Measurements from ENCODE around the gene MYH11. TPM values are rescaled to one million over a fixed set of nuclear protein-coding genes. Genes with fewer than 3 reads are reported as not detected.
"Not testable (repeated sequence)": the region's sequence is repeated elsewhere in the genome, so short reads cannot be mapped to it uniquely, and the experiment has no call there.

The MYH11 gene
- total and polyA plus RNA-seq, 2 of the 13 experiments (the other 11 are each of a cell fraction or from before 2014, with no cell fraction given) = not detected

- no peak for TF ChIP-seq ZNF136 (CRISPR knock-in tag; IDR thresholded peaks at IDR 0.05; ENCODE audit: low read depth)
These were observed 196.6 kb downstream of the MYH11 start (continued) for GRCh38 chr16:15660203-15660601.

- H3K4me2 ChIP-seq (ENCODE audit: low read depth, low read length) = no peak overlapping the region
- POLR2A ChIA-PET = interaction anchor here (5.2 kb wide), 1 partner anchor 15 kb away, joined by 36 read pairs; the partner anchor contains the start of gene MARF1
- H3K4me1 ChIP-seq (ENCODE audit: insufficient read depth, low read length) = peaks cover 37% of the 10 kb centered on the region
- H4K20me1 ChIP-seq (ENCODE audit: insufficient read depth, low read length) = peaks cover 14% of the 10 kb centered on the region; the same call in 1 of the 2 replicates
- H3K4me3 ChIP-seq (replicated peaks in 1 of 3; ENCODE audit: insufficient read depth in 1 of 3, low read depth in 2 of 3, low read length in 3 of 3) = no peak overlapping the region
- no peak overlapping the region for H2AFZ ChIP-seq (ENCODE audit: low read length)
- ATAC-seq (no peak), DNase-seq (ENCODE audit: low spot score) (no peak), FAIRE-seq (no peak)
- H3K79me2 ChIP-seq (ENCODE audit: insufficient read depth, low read length) = peaks cover 79% of the 10 kb centered on the region
- in situ Hi-C loops (cut with HindIII; ENCODE audit: extremely low pct_ligation_motif_present, low pct_unique_long_range_greater_than_20kb) (no loop called here), intact Hi-C loops (cut with micrococcal nuclease; ENCODE audit: unreplicated experiment) (no loop called here)
- peak; percentile 56; the same call in 1 of the 2 replicates for TF ChIP-seq ZNF121 (CRISPR knock-in tag; IDR thresholded peaks at IDR 0.05)
- no peak for TF ChIP-seq THAP7 (CRISPR knock-in tag; IDR thresholded peaks at IDR 0.05)
- no peak overlapping the region for H3K27ac ChIP-seq (ENCODE audit: extremely low read length, insufficient read depth, low read length)
- CTCF ChIA-PET (ENCODE audit: low intra/inter-chr PET ratio, low total read pairs) = no interaction called here
- H3K27me3 ChIP-seq (ENCODE audit: control insufficient read depth in 1 of 2, insufficient read depth in 2 of 2, low read length in 2 of 2) = no peaks in the 10 kb centered on the region
- BruUV-seq (replicated peaks) = no TSS peak
- H3K36me3 ChIP-seq (replicated peaks in 1 of 2; ENCODE audit: control insufficient read depth in 1 of 2, insufficient read depth in 2 of 2, low read length in 2 of 2) = peaks cover 13 to 20% of the 10 kb centered on the region in 2 experiments; a peak in 4 of 5 replicates
- no peak overlapping the region for H3K9ac ChIP-seq (ENCODE audit: insufficient read depth, low read depth, low read length)
- 98% methylated on average over 5 of the region's 5 CpGs for whole genome bisulfite sequencing (ENCODE audit: low lambda C conversion rate)
- H3K9me3 ChIP-seq (ENCODE audit: low read length) = no peaks in the 10 kb centered on the region
These were observed 198.3 kb downstream of the MYH11 start for GRCh38 chr16:15658556-15658955.

GRCh38 chr16:15658149-15658548, 198.7 kb downstream of the MYH11 start:
- 0 out of 2 replicates have a peak, but pooled peaks have one; percentile 22 for TF ChIP-seq SRY (CRISPR knock-in tag; IDR thresholded peaks at IDR 0.05)
- TF ChIP-seq MBNL3 (CRISPR knock-in tag; conservative IDR thresholded peaks at IDR 0.05) = no peak
- peak; percentile 56; the same call in 1 of the 2 replicates for TF ChIP-seq SP4 (CRISPR knock-in tag; IDR thresholded peaks at IDR 0.05)
- Histone ChIP-seq H4K20me1 (ENCODE audit: insufficient read depth, low read length) (peaks cover 15% of the 10 kb centered on the region; the same call in 1 of the 2 replicates), H3K27me3 (ENCODE audit: control insufficient read depth in 1 of 2, insufficient read depth in 2 of 2, low read length in 2 of 2) (no peaks in the 10 kb centered on the region), H2AFZ (ENCODE audit: low read length) (no peak overlapping the region), H3K9me3 (ENCODE audit: low read length) (no peaks in the 10 kb centered on the region), H3K4me1 (ENCODE audit: insufficient read depth, low read length) (peaks cover 41% of the 10 kb centered on the region), H3K36me3 (replicated peaks in 1 of 2; ENCODE audit: control insufficient read depth in 1 of 2, insufficient read depth in 2 of 2, low read length in 2 of 2) (peaks cover 13 to 20% of the 10 kb centered on the region in 2 experiments; a peak in 4 of 5 replicates), H3K27ac (ENCODE audit: extremely low read length, insufficient read depth, low read length) (no peak overlapping the region), H3K9ac (ENCODE audit: insufficient read depth, low read depth, low read length) (no peak overlapping the region), H3K79me2 (ENCODE audit: insufficient read depth, low read length) (peaks cover 83% of the 10 kb centered on the region), H3K4me2 (ENCODE audit: low read depth, low read length) (no peak overlapping the region), H3K4me3 (replicated peaks in 1 of 3; ENCODE audit: insufficient read depth in 1 of 3, low read depth in 2 of 3, low read length in 3 of 3) (no peak overlapping the region)
- FAIRE-seq (no peak), ATAC-seq (peak; percentile 23; the same call in 1 of the 3 replicates), DNase-seq (ENCODE audit: low spot score) (no peak)
- ChIA-PET POLR2A (interaction anchor here (0.8 to 5.2 kb wide), 2 partner anchors 15 to 82 kb away, joined by 5 to 36 read pairs; partner anchors contain the start of gene MARF1), CTCF (ENCODE audit: low intra/inter-chr PET ratio, low total read pairs) (no interaction called here)
- WGBS (ENCODE audit: low lambda C conversion rate) = 93% methylated on average over 6 of the region's 6 CpGs
- no TSS peak for BruUV-seq (replicated peaks)
- in situ Hi-C loops (cut with HindIII; ENCODE audit: extremely low pct_ligation_motif_present, low pct_unique_long_range_greater_than_20kb) = no loop called here
- intact Hi-C loops (cut with micrococcal nuclease; ENCODE audit: unreplicated experiment) = no loop called here

DNA sequence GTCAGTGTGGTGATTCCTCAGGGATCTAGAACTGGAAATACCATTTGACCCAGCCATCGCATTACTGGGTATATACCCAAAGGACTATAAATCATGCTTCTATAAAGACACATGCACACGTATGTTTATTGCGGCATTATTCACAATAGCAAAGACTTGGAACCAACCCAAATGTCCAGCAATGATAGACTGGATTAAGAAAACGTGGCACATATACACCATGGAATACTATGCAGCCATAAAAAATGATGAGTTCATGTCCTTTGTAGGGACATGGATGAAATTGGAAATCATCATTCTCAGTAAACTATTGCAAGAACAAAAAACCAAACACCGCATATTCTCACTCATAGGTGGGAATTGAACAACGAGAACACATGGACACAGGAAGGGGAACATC, 201.3 kb downstream of the MYH11 start:
- POLR2A ChIA-PET = interaction anchor here (4.1 kb wide), 1 partner anchor 12 kb away, joined by 22 read pairs; the partner anchor contains the start of gene MARF1
- FAIRE-seq = not testable (repeated sequence)

More for the DNA sequence above, 201.3 kb downstream of the MYH11 start:
- DNase-seq (ENCODE audit: low spot score); H2AFZ ChIP-seq (ENCODE audit: low read length); intact Hi-C loops (cut with micrococcal nuclease; ENCODE audit: unreplicated experiment); CTCF ChIA-PET (ENCODE audit: low intra/inter-chr PET ratio, low total read pairs); H3K9me3 ChIP-seq (ENCODE audit: low read length); H3K9ac ChIP-seq (ENCODE audit: insufficient read depth, low read depth, low read length); H3K4me2 ChIP-seq (ENCODE audit: low read depth, low read length); H3K36me3 ChIP-seq (replicated peaks in 1 of 2; ENCODE audit: control insufficient read depth in 1 of 2, insufficient read depth in 2 of 2, low read length in 2 of 2); H3K27ac ChIP-seq (ENCODE audit: extremely low read length, insufficient read depth, low read length); BruUV-seq (replicated peaks); H3K4me3 ChIP-seq (replicated peaks in 1 of 3; ENCODE audit: insufficient read depth in 1 of 3, low read depth in 2 of 3, low read length in 3 of 3); H3K27me3 ChIP-seq (ENCODE audit: control insufficient read depth in 1 of 2, insufficient read depth in 2 of 2, low read length in 2 of 2); in situ Hi-C loops (cut with HindIII; ENCODE audit: extremely low pct_ligation_motif_present, low pct_unique_long_range_greater_than_20kb); ATAC-seq: not testable (repeated sequence)
- H3K79me2 ChIP-seq (ENCODE audit: insufficient read depth, low read length) = peaks cover 88% of the 10 kb centered on the region
- peaks cover 62% of the 10 kb centered on the region for H3K4me1 ChIP-seq (ENCODE audit: insufficient read depth, low read length)
- WGBS (ENCODE audit: low lambda C conversion rate) = 97% methylated on average over 4 of the region's 6 CpGs
- peaks cover 20% of the 10 kb centered on the region; the same call in 1 of the 2 replicates for H4K20me1 ChIP-seq (ENCODE audit: insufficient read depth, low read length)

Data from HepG2 (cell line).